Loucy (cell line): Measurements from ENCODE around the gene C17orf113.

Source experiments
- H2AFZ ChIP-seq: fragments of 200-600 bp; sonication (generic); 2 replicates; pipeline ENCODE4 v1.6.0; 2016; ENCODE audit warnings: antibody characterized with exemption, mild to moderate bottlenecking, low read length, moderate library complexity
- H3F3A ChIP-seq: fragments of 200-600 bp; 2 replicates; pipeline ENCODE4 v1.6.0; 2016; ENCODE audit warnings: antibody characterized with exemption, low read depth, mild to moderate bottlenecking
- H3K27me3 ChIP-seq: fragments of 200-600 bp; sonication (generic); 2 replicates; pipeline ENCODE4 v1.6.1; 2014; ENCODE audit warnings: low read length, mild to moderate bottlenecking; ENCODE audit not compliant: insufficient read depth, poor library complexity, severe bottlenecking
- H3K36me3 ChIP-seq: fragments of 200-600 bp; sonication (generic); 2 replicates; pipeline ENCODE4 v1.6.1; 2016; ENCODE audit warnings: low read length; ENCODE audit not compliant: insufficient read depth
- H3K4me1 ChIP-seq: fragments of 200-600 bp; sonication (generic); 2 replicates; pipeline ENCODE4 v1.5.1; 2014; ENCODE audit warnings: low read length, mild to moderate bottlenecking; ENCODE audit not compliant: insufficient read depth, poor library complexity, severe bottlenecking
- H3K4me2 ChIP-seq: fragments of 200-600 bp; sonication (generic); 2 replicates; pipeline ENCODE4 v1.6.0; 2014; ENCODE audit warnings: antibody characterized with exemption, low read length, low read depth, mild to moderate bottlenecking; ENCODE audit not compliant: poor library complexity, severe bottlenecking
- H3K4me3 ChIP-seq: fragments of 200-600 bp; sonication (generic); 2 replicates; pipeline ENCODE4 v1.5.1; 2014; ENCODE audit warnings: low read length, mild to moderate bottlenecking, mixed read lengths; ENCODE audit not compliant: poor library complexity, severe bottlenecking
- H3K79me2 ChIP-seq: fragments of 200-600 bp; sonication (generic); 2 replicates; pipeline ENCODE4 v1.6.1; 2014; ENCODE audit warnings: low read length; ENCODE audit not compliant: insufficient read depth
- H3K9ac ChIP-seq: fragments of 200-600 bp; sonication (generic); 2 replicates; pipeline ENCODE4 v1.6.0; 2014; ENCODE audit warnings: mild to moderate bottlenecking, low read depth, low read length, moderate library complexity; ENCODE audit not compliant: poor library complexity, severe bottlenecking
- H3K9me2 ChIP-seq: fragments of 200-600 bp; sonication (generic); replicated peaks from 2 replicates; pipeline ENCODE4 v1.6.1; 2016; ENCODE audit warnings: low read depth, low read length, mixed read lengths
- H3K9me3 ChIP-seq: fragments of 200-600 bp; sonication (generic); 2 replicates; pipeline ENCODE4 v1.6.1; 2014; ENCODE audit warnings: mild to moderate bottlenecking, antibody characterized with exemption, low read length, low read depth; ENCODE audit not compliant: insufficient read depth
- H4K20me1 ChIP-seq: fragments of 200-600 bp; sonication (generic); 2 replicates; pipeline ENCODE4 v1.6.0; 2014; ENCODE audit warnings: antibody characterized with exemption, low read length, mild to moderate bottlenecking; ENCODE audit not compliant: insufficient read depth, poor library complexity, severe bottlenecking
- CTCF ChIP-seq: fragments of 200-600 bp; sonication (generic); conservative IDR thresholded peaks from 2 replicates; pipeline ENCODE4 v1.5.1; 2014; ENCODE audit warnings: mild to moderate bottlenecking, antibody characterized with exemption, low read length
- EZH2phosphoT487 ChIP-seq: fragments of 200-600 bp; IDR thresholded peaks from 2 replicates; pipeline ENCODE4 v1.6.1; 2018; ENCODE audit warnings: antibody characterized with exemption, mild to moderate bottlenecking, moderate library complexity, borderline replicate concordance

Gene C17orf113

GRCh38 chr17:42027590-42027889 lies 22.9 kb downstream of the C17orf113 start:
- TF ChIP-seq EZH2phosphoT487 (no peak), CTCF (no peak)
- H3K4me1 ChIP-seq = peaks cover 8% of the 10 kb centered on the region

GRCh38 chr17:42026857-42027589 lies 23.4 kb downstream of the C17orf113 start:
- no peak overlapping the region for H2AFZ ChIP-seq
- TF ChIP-seq EZH2phosphoT487 (no peak), CTCF (no peak)

More at GRCh38 chr17:42027590-42027889, 22.9 kb downstream of the C17orf113 start:
- Histone ChIP-seq H3K9me2 (no peaks in the 10 kb centered on the region), H2AFZ (no peak overlapping the region), H3F3A (no peaks in the 10 kb centered on the region), H3K79me2 (no peaks in the 10 kb centered on the region), H4K20me1 (no peaks in the 10 kb centered on the region), H3K4me3 (no peak overlapping the region), H3K4me2 (no peak overlapping the region), H3K36me3 (peaks cover 6% of the 10 kb centered on the region; the same call in 1 of the 2 replicates), H3K27me3 (no peaks in the 10 kb centered on the region), H3K9ac (no peak overlapping the region), H3K9me3 (no peaks in the 10 kb centered on the region)

GRCh38 chr17:42025936-42026335 lies 24.5 kb downstream of the C17orf113 start:
- Histone ChIP-seq H2AFZ (no peak overlapping the region), H3K4me1 (peaks cover 16% of the 10 kb centered on the region), H3K36me3 (peaks cover 6% of the 10 kb centered on the region; the same call in 1 of the 2 replicates), H3K9ac (no peak overlapping the region), H3F3A (no peaks in the 10 kb centered on the region), H3K9me3 (no peaks in the 10 kb centered on the region), H3K4me3 (no peak overlapping the region), H3K27me3 (no peaks in the 10 kb centered on the region), H3K4me2 (no peak overlapping the region), H3K79me2 (peaks cover 10% of the 10 kb centered on the region), H3K9me2 (no peaks in the 10 kb centered on the region), H4K20me1 (no peaks in the 10 kb centered on the region)
- TF ChIP-seq CTCF = no peak
- no peak for TF ChIP-seq EZH2phosphoT487

More at GRCh38 chr17:42026857-42027589, 23.4 kb downstream of the C17orf113 start:
- peaks cover 3% of the 10 kb centered on the region; the same call in 1 of the 2 replicates for H3K79me2 ChIP-seq
- peaks cover 6% of the 10 kb centered on the region; the same call in 1 of the 2 replicates for H3K36me3 ChIP-seq
- H3K4me1 ChIP-seq = peaks cover 8% of the 10 kb centered on the region
- H3K4me2 ChIP-seq = no peak overlapping the region
- no peaks in the 10 kb centered on the region for H3K27me3 ChIP-seq
- H3K9me3 ChIP-seq = no peaks in the 10 kb centered on the region
- H4K20me1 ChIP-seq = no peaks in the 10 kb centered on the region
- no peak overlapping the region for H3K9ac ChIP-seq
- H3F3A ChIP-seq = no peaks in the 10 kb centered on the region
- no peak overlapping the region for H3K4me3 ChIP-seq
- no peaks in the 10 kb centered on the region for H3K9me2 ChIP-seq
